ENCODE measurements around the gene TAOK2.

DNA sequence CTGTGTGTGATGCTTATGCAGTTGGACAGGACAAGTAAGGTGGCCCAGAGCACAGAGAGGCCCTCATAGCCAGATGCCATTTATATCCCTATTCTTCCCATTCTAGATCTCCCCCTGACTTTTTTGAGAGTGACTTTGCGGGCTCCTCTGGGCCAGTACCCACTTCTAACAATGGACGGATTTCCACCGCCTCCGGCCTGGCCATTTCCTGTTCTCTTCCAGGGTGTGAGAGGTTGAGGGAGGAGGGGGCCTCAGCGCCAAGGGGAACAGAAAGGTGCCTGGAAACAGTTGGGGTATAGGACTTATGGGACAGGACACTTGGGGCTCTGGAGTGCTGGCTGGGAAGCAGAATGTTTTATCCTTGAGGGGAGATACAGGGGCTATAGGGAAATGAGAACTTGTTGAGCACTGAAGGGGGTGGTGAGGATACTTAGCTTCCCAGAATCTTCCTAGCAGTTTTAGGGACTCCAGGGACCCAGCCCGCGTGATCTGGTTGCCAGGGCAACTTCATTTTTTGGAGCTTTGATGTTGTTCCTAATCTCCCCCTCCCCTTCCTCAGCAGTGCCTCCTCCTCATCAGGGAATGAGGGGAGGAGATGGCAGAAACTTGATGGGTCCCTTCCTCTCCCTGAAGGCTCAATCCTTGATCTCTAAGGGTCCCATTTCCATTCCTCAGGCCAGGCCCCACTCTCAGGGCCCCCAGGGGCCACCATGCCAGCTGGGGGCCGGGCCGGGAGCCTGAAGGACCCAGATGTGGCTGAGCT is 3.6 kb downstream of the TAOK2 start:
- TF ChIP-seq EP300 (IDR thresholded peaks at IDR 0.05) (no peak), POLR2A (IDR thresholded peaks at IDR 0.05) (no peak)
- TF ChIP-seq, protein P1, sequence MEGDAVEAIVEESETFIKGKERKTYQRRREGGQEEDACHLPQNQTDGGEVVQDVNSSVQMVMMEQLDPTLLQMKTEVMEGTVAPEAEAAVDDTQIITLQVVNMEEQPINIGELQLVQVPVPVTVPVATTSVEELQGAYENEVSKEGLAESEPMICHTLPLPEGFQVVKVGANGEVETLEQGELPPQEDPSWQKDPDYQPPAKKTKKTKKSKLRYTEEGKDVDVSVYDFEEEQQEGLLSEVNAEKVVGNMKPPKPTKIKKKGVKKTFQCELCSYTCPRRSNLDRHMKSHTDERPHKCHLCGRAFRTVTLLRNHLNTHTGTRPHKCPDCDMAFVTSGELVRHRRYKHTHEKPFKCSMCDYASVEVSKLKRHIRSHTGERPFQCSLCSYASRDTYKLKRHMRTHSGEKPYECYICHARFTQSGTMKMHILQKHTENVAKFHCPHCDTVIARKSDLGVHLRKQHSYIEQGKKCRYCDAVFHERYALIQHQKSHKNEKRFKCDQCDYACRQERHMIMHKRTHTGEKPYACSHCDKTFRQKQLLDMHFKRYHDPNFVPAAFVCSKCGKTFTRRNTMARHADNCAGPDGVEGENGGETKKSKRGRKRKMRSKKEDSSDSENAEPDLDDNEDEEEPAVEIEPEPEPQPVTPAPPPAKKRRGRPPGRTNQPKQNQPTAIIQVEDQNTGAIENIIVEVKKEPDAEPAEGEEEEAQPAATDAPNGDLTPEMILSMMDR (IDR thresholded peaks at IDR 0.05): no peak
